Hepatic stellate cell (primary cell): Measurements from ENCODE around the gene PTH1R.

Experiments used
- DNase-seq: peaks from one replicate; pipeline ENCODE4 v3.0.0; 2011; ENCODE audit warnings: low spot score

PTH1R gene

GRCh38 chr3:46849686-46850467 lies 27.6 kb upstream of the PTH1R start:
- DNase-seq: no peak

GRCh38 chr3:46850468-46850779 lies 27.1 kb upstream of the PTH1R start:
- DNase-seq: no peak

GRCh38 chr3:46851364-46852333 lies 25.9 kb upstream of the PTH1R start:
- DNase-seq: no peak

- DNase-seq: no peak
Measured at GRCh38 chr3:46852334-46852720, 25.2 kb upstream of the PTH1R start.

GRCh38 chr3:46852839-46853355 lies 24.6 kb upstream of the PTH1R start:
- no peak for DNase-seq

GRCh38 chr3:46853441-46854415 lies 23.8 kb upstream of the PTH1R start:
- no peak for DNase-seq

- DNase-seq: no peak
Measured at GRCh38 chr3:46854555-46854991, 22.9 kb upstream of the PTH1R start.

- DNase-seq: no peak
Measured at GRCh38 chr3:46856576-46857471, 20.7 kb upstream of the PTH1R start.

- no peak for DNase-seq
Measured at GRCh38 chr3:46857485-46858341, 19.8 kb upstream of the PTH1R start.

GRCh38 chr3:46858456-46858855 lies 19.1 kb upstream of the PTH1R start:
- DNase-seq: no peak

- no peak for DNase-seq
Measured at GRCh38 chr3:46859001-46859710, 18.4 kb upstream of the PTH1R start.

GRCh38 chr3:46860017-46860809 lies 17.3 kb upstream of the PTH1R start:
- DNase-seq: no peak

- no peak for DNase-seq
Measured at GRCh38 chr3:46860810-46861604, 16.5 kb upstream of the PTH1R start.

- DNase-seq: no peak
Measured at GRCh38 chr3:46861605-46862368, 15.7 kb upstream of the PTH1R start.

GRCh38 chr3:46862369-46863025 lies 15.0 kb upstream of the PTH1R start:
- no peak for DNase-seq

GRCh38 chr3:46863261-46863782 lies 14.2 kb upstream of the PTH1R start, which contains the start of gene MYL3:
TSS of gene MYL3 (minus strand) at chr3:46863444. CDS start at chr3:46863390, 54 bp downstream.
- DNase-seq: no peak
